Neural progenitor cell (in vitro differentiated cells): ENCODE results near the gene MANSC4.

ENCODE experiments used
- CTCF ChIP-seq: fragments of 200-600 bp; sonication (generic); IDR thresholded peaks from 2 replicates; pipeline ENCODE4 v1.5.1; 2017; ENCODE audit warnings: antibody characterized with exemption, mild to moderate bottlenecking
- EZH2 ChIP-seq: fragments of 200-600 bp; sonication (generic); IDR thresholded peaks from 2 replicates; pipeline ENCODE4 v1.6.1; 2017; ENCODE audit warnings: antibody characterized with exemption, mild to moderate bottlenecking, moderate library complexity
- EZH2phosphoT487 ChIP-seq: fragments of 200-600 bp; sonication (generic); IDR thresholded peaks from 2 replicates; pipeline ENCODE4 v1.6.1; 2017; ENCODE audit warnings: antibody characterized with exemption

- TF ChIP-seq EZH2 (no peak), CTCF (peak; percentile 95), EZH2phosphoT487 (no peak)
These were observed 46.9 kb downstream of the MANSC4 start for GRCh38 chr12:27733052-27733656.
